ENCODE results near the gene TMEM163.
"Not testable (repeated sequence)": the region's sequence is repeated elsewhere in the genome, so short reads cannot be mapped to it uniquely, and the experiment has no call there.

The TMEM163 gene

GRCh38 chr2:134660626-134661402, 58.0 kb downstream of the TMEM163 start:
- DNase-seq, result no peak

- no peak for DNase-seq
These were observed 59.1 kb downstream of the TMEM163 start for GRCh38 chr2:134659724-134660123.

GRCh38 chr2:134657650-134658250, 61.0 kb downstream of the TMEM163 start:
- no peak for DNase-seq

- DNase-seq, result not testable (repeated sequence)
These were observed 62.4 kb downstream of the TMEM163 start for GRCh38 chr2:134656391-134656790.

- DNase-seq, result no peak
These were observed 70.2 kb downstream of the TMEM163 start for GRCh38 chr2:134648586-134648985.

- DNase-seq, result no peak
These were observed 71.1 kb downstream of the TMEM163 start for GRCh38 chr2:134647607-134648256.

GRCh38 chr2:134642938-134643337, 75.9 kb downstream of the TMEM163 start:
- DNase-seq, result no peak

GRCh38 chr2:134640494-134640893, 78.3 kb downstream of the TMEM163 start:
- DNase-seq, result no peak

GRCh38 chr2:134639265-134639664, 79.5 kb downstream of the TMEM163 start:
- DNase-seq, result no peak

GRCh38 chr2:134636714-134637113, 82.1 kb downstream of the TMEM163 start:
- DNase-seq, result no peak

- no peak for DNase-seq
These were observed 84.6 kb downstream of the TMEM163 start for GRCh38 chr2:134634054-134634753.

- no peak for DNase-seq
These were observed 88.2 kb downstream of the TMEM163 start for GRCh38 chr2:134630504-134631159.

- DNase-seq, result no peak
These were observed 90.3 kb downstream of the TMEM163 start for GRCh38 chr2:134628453-134628852.

GRCh38 chr2:134626781-134627180, 92.0 kb downstream of the TMEM163 start:
- no peak for DNase-seq

- no peak for DNase-seq
These were observed 93.5 kb downstream of the TMEM163 start for GRCh38 chr2:134625311-134625710.

GRCh38 chr2:134623796-134624195, 95.0 kb downstream of the TMEM163 start:
- peak; percentile 29 for DNase-seq

- DNase-seq, result no peak
These were observed 95.8 kb downstream of the TMEM163 start for GRCh38 chr2:134623046-134623445.

GRCh38 chr2:134621939-134622705, 96.7 kb downstream of the TMEM163 start:
- no peak for DNase-seq

GRCh38 chr2:134619250-134619649, 99.5 kb downstream of the TMEM163 start:
- no peak for DNase-seq

- not testable (repeated sequence) for DNase-seq
These were observed 103.3 kb downstream of the TMEM163 start for GRCh38 chr2:134615480-134615879.

GRCh38 chr2:134611316-134611715, 107.5 kb downstream of the TMEM163 start:
- DNase-seq, result no peak

- no peak for DNase-seq
These were observed 107.9 kb downstream of the TMEM163 start for GRCh38 chr2:134610871-134611270.
